Measurements from ENCODE around the gene PRR12.

Gene PRR12

GRCh38 chr19:49595819-49596404, 4.9 kb downstream of the PRR12 start:
- no peaks in the 10 kb centered on the region for H3K9me3 ChIP-seq (ENCODE audit: control insufficient read depth in 5 of 5, low read length in 5 of 5)
- no peak overlapping the region for H3K9ac ChIP-seq (ENCODE audit: low read length in 5 of 5)
- no peaks in the 10 kb centered on the region for H3K27me3 ChIP-seq (ENCODE audit: control insufficient read depth in 5 of 5, insufficient read depth in 4 of 5, low read length in 5 of 5)
- peaks cover 5 to 26% (median 25%) of the 10 kb centered on the region in 5 donors for H3K4me1 ChIP-seq (ENCODE audit: control insufficient read depth in 5 of 5, insufficient read depth in 5 of 5, low read length in 5 of 5)
- H3K36me3 ChIP-seq (ENCODE audit: control insufficient read depth in 5 of 5, insufficient read depth in 5 of 5, low read length in 5 of 5), result peaks cover 4 to 66% (median 47%) of the 10 kb centered on the region in 5 donors
- no peak overlapping the region for H3K4me3 ChIP-seq (ENCODE audit: low read depth in 1 of 5, low read length in 5 of 5)
- no peak overlapping the region for H3K27ac ChIP-seq (ENCODE audit: low read depth, low read length)

- Histone ChIP-seq H3K4me1 (ENCODE audit: control insufficient read depth in 5 of 5, insufficient read depth in 5 of 5, low read length in 5 of 5) (peaks cover 5 to 26% (median 25%) of the 10 kb centered on the region in 5 donors), H3K36me3 (ENCODE audit: control insufficient read depth in 5 of 5, insufficient read depth in 5 of 5, low read length in 5 of 5) (peaks cover 4 to 71% (median 50%) of the 10 kb centered on the region in 5 donors), H3K9ac (ENCODE audit: low read length in 5 of 5) (no peak overlapping the region), H3K9me3 (ENCODE audit: control insufficient read depth in 5 of 5, low read length in 5 of 5) (no peaks in the 10 kb centered on the region), H3K27ac (ENCODE audit: low read depth, low read length) (no peak overlapping the region), H3K27me3 (ENCODE audit: control insufficient read depth in 5 of 5, insufficient read depth in 4 of 5, low read length in 5 of 5) (no peaks in the 10 kb centered on the region), H3K4me3 (ENCODE audit: low read depth in 1 of 5, low read length in 5 of 5) (no peak overlapping the region)
Observed at GRCh38 chr19:49596407-49596806, 5.4 kb downstream of the PRR12 start.

GRCh38 chr19:49596954-49597702, 6.1 kb downstream of the PRR12 start:
- Histone ChIP-seq H3K4me3 (ENCODE audit: low read depth in 1 of 5, low read length in 5 of 5) (no peak overlapping the region), H3K9me3 (ENCODE audit: control insufficient read depth in 5 of 5, low read length in 5 of 5) (no peaks in the 10 kb centered on the region), H3K4me1 (ENCODE audit: control insufficient read depth in 5 of 5, insufficient read depth in 5 of 5, low read length in 5 of 5) (peaks cover 5 to 22% (median 20%) of the 10 kb centered on the region in 5 donors), H3K27ac (ENCODE audit: low read depth, low read length) (no peak overlapping the region), H3K36me3 (ENCODE audit: control insufficient read depth in 5 of 5, insufficient read depth in 5 of 5, low read length in 5 of 5) (peaks cover 4 to 77% (median 55%) of the 10 kb centered on the region in 5 donors), H3K9ac (ENCODE audit: low read length in 5 of 5) (no peak overlapping the region), H3K27me3 (ENCODE audit: control insufficient read depth in 5 of 5, insufficient read depth in 4 of 5, low read length in 5 of 5) (no peaks in the 10 kb centered on the region)

- no peak overlapping the region for H3K27ac ChIP-seq (ENCODE audit: low read depth, low read length)
- H3K9me3 ChIP-seq (ENCODE audit: control insufficient read depth in 5 of 5, low read length in 5 of 5), result no peaks in the 10 kb centered on the region
- no peaks in the 10 kb centered on the region for H3K27me3 ChIP-seq (ENCODE audit: control insufficient read depth in 5 of 5, insufficient read depth in 4 of 5, low read length in 5 of 5)
- peaks cover under 1 to 16% (median 15%) of the 10 kb centered on the region in 5 donors for H3K4me1 ChIP-seq (ENCODE audit: control insufficient read depth in 5 of 5, insufficient read depth in 5 of 5, low read length in 5 of 5)
- H3K9ac ChIP-seq (ENCODE audit: low read length in 5 of 5), result no peak overlapping the region
- H3K36me3 ChIP-seq (ENCODE audit: control insufficient read depth in 5 of 5, insufficient read depth in 5 of 5, low read length in 5 of 5), result peaks cover 4 to 82% (median 59%) of the 10 kb centered on the region in 5 donors
- H3K4me3 ChIP-seq (ENCODE audit: low read depth in 1 of 5, low read length in 5 of 5), result no peak overlapping the region
Observed at GRCh38 chr19:49597703-49597974, 6.7 kb downstream of the PRR12 start.

GRCh38 chr19:49599378-49600295, 8.7 kb downstream of the PRR12 start:
- H3K9me3 ChIP-seq (ENCODE audit: control insufficient read depth in 5 of 5, low read length in 5 of 5), result no peaks in the 10 kb centered on the region
- H3K27me3 ChIP-seq (ENCODE audit: control insufficient read depth in 5 of 5, insufficient read depth in 4 of 5, low read length in 5 of 5), result no peaks in the 10 kb centered on the region
- H3K9ac ChIP-seq (ENCODE audit: low read length in 5 of 5), result no peak overlapping the region
- no peak overlapping the region for H3K27ac ChIP-seq (ENCODE audit: low read depth, low read length)
- H3K36me3 ChIP-seq (ENCODE audit: control insufficient read depth in 5 of 5, insufficient read depth in 5 of 5, low read length in 5 of 5), result peaks cover 0 to 93% (median 66%) of the 10 kb centered on the region in 5 donors
- H3K4me1 ChIP-seq (ENCODE audit: control insufficient read depth in 5 of 5, insufficient read depth in 5 of 5, low read length in 5 of 5), result no peaks in the 10 kb centered on the region
- no peak overlapping the region for H3K4me3 ChIP-seq (ENCODE audit: low read depth in 1 of 5, low read length in 5 of 5)

GRCh38 chr19:49601482-49602038, 10.6 kb downstream of the PRR12 start:
- no peak overlapping the region for H3K9ac ChIP-seq (ENCODE audit: low read length in 5 of 5)
- no peaks in the 10 kb centered on the region for H3K9me3 ChIP-seq (ENCODE audit: control insufficient read depth in 5 of 5, low read length in 5 of 5)
- peaks cover 0 to 88% (median 59%) of the 10 kb centered on the region in 5 donors for H3K36me3 ChIP-seq (ENCODE audit: control insufficient read depth in 5 of 5, insufficient read depth in 5 of 5, low read length in 5 of 5)
- H3K27ac ChIP-seq (ENCODE audit: low read depth, low read length), result no peak overlapping the region
- peaks cover 0 to 8% (median 0%) of the 10 kb centered on the region in 5 donors for H3K4me1 ChIP-seq (ENCODE audit: control insufficient read depth in 5 of 5, insufficient read depth in 5 of 5, low read length in 5 of 5)
- no peak overlapping the region for H3K4me3 ChIP-seq (ENCODE audit: low read depth in 1 of 5, low read length in 5 of 5)
- H3K27me3 ChIP-seq (ENCODE audit: control insufficient read depth in 5 of 5, insufficient read depth in 4 of 5, low read length in 5 of 5), result no peaks in the 10 kb centered on the region

GRCh38 chr19:49602806-49603205, 11.8 kb downstream of the PRR12 start:
- Histone ChIP-seq H3K27me3 (ENCODE audit: control insufficient read depth in 5 of 5, insufficient read depth in 4 of 5, low read length in 5 of 5) (no peaks in the 10 kb centered on the region), H3K9ac (ENCODE audit: low read length in 5 of 5) (no peak overlapping the region), H3K4me1 (ENCODE audit: control insufficient read depth in 5 of 5, insufficient read depth in 5 of 5, low read length in 5 of 5) (peaks cover 0 to 8% (median 0%) of the 10 kb centered on the region in 5 donors), H3K9me3 (ENCODE audit: control insufficient read depth in 5 of 5, low read length in 5 of 5) (no peaks in the 10 kb centered on the region), H3K4me3 (ENCODE audit: low read depth in 1 of 5, low read length in 5 of 5) (no peak overlapping the region), H3K27ac (ENCODE audit: low read depth, low read length) (no peak overlapping the region), H3K36me3 (ENCODE audit: control insufficient read depth in 5 of 5, insufficient read depth in 5 of 5, low read length in 5 of 5) (peaks cover 0 to 86% (median 48%) of the 10 kb centered on the region in 5 donors)

GRCh38 chr19:49605605-49606004, 14.6 kb downstream of the PRR12 start:
- Histone ChIP-seq H3K4me1 (ENCODE audit: control insufficient read depth in 5 of 5, insufficient read depth in 5 of 5, low read length in 5 of 5) (peaks cover 0 to 19% (median 12%) of the 10 kb centered on the region in 5 donors), H3K27me3 (ENCODE audit: control insufficient read depth in 5 of 5, insufficient read depth in 4 of 5, low read length in 5 of 5) (no peaks in the 10 kb centered on the region), H3K36me3 (ENCODE audit: control insufficient read depth in 5 of 5, insufficient read depth in 5 of 5, low read length in 5 of 5) (peaks cover 0 to 81% (median 35%) of the 10 kb centered on the region in 5 donors), H3K9ac (ENCODE audit: low read length in 5 of 5) (peak overlapping the region in 1 of 5 donors; percentile 13), H3K27ac (ENCODE audit: low read depth, low read length) (no peak overlapping the region), H3K4me3 (ENCODE audit: low read depth in 1 of 5, low read length in 5 of 5) (no peak overlapping the region), H3K9me3 (ENCODE audit: control insufficient read depth in 5 of 5, low read length in 5 of 5) (no peaks in the 10 kb centered on the region)

GRCh38 chr19:49609499-49610092, 18.6 kb downstream of the PRR12 start:
- no peaks in the 10 kb centered on the region for H3K9me3 ChIP-seq (ENCODE audit: control insufficient read depth in 5 of 5, low read length in 5 of 5)
- H3K27ac ChIP-seq (ENCODE audit: low read depth, low read length), result peak overlapping the region; percentile 55
- H3K4me3 ChIP-seq (ENCODE audit: low read depth in 1 of 5, low read length in 5 of 5), result no peak overlapping the region
- peaks cover 0 to 53% (median 15%) of the 10 kb centered on the region in 5 donors for H3K36me3 ChIP-seq (ENCODE audit: control insufficient read depth in 5 of 5, insufficient read depth in 5 of 5, low read length in 5 of 5)
- H3K4me1 ChIP-seq (ENCODE audit: control insufficient read depth in 5 of 5, insufficient read depth in 5 of 5, low read length in 5 of 5), result peaks cover 0 to 41% (median 33%) of the 10 kb centered on the region in 5 donors
- H3K27me3 ChIP-seq (ENCODE audit: control insufficient read depth in 5 of 5, insufficient read depth in 4 of 5, low read length in 5 of 5), result no peaks in the 10 kb centered on the region
- H3K9ac ChIP-seq (ENCODE audit: low read length in 5 of 5), result no peak overlapping the region

Data from subcutaneous abdominal adipose tissue (tissue), 5 donors.